SK-N-SH (cell line): ENCODE measurements around the gene CASP14. TPM values are rescaled to one million over a fixed set of nuclear protein-coding genes. Genes with fewer than 3 reads are reported as not detected.
"Not testable (repeated sequence)": the region's sequence is repeated elsewhere in the genome, so short reads cannot be mapped to it uniquely, and the experiment has no call there.

ENCODE experiments used
- CTCF ChIA-PET: fragments of 300-600, 350-600 bp; formaldehyde crosslinking; extraction: SDS; loops from one replicate; lab custom pipeline; 2021; lab: Yijun Ruan, JAX
- POLR2A ChIA-PET: fragments of 350-600 bp; sonication (Branson Sonifier 250); formaldehyde crosslinking; extraction: SDS; loops from one replicate; lab custom pipeline; 2020; ENCODE audit warnings: antibody characterized with exemption, inconsistent platforms; lab: Yijun Ruan, JAX
- DNase-seq: peaks from one replicate; pipeline ENCODE4 v3.0.0; 2012
- H2AFZ ChIP-seq: fragments of 200-600 bp; sonication (generic); 2 replicates; pipeline ENCODE4 v1.8.1; 2016; ENCODE audit warnings: antibody characterized with exemption, mild to moderate bottlenecking, low read depth
- H3F3A ChIP-seq: fragments of 200-600 bp; sonication (generic); replicated peaks from 2 replicates; pipeline ENCODE3; 2016; ENCODE audit warnings: antibody characterized with exemption, mild to moderate bottlenecking; ENCODE audit not compliant: insufficient read depth
- H3K27ac ChIP-seq, 2 experiments: fragments of 200-500 bp in 1 of 2; fragments of 200-600 bp in 1 of 2; sonication (Bioruptor generic) in 1 of 2; sonication (generic), shearing (Covaris generic) in 1 of 2; 2 replicates each; pipeline versions ENCODE4 v1.5.1 to v1.6.1; 2014 to 2016; ENCODE audit warnings: low read depth in 2 of 2, inconsistent platforms in 1 of 2, low read length in 1 of 2, mild to moderate bottlenecking in 1 of 2, mixed read lengths in 1 of 2
- H3K27me3 ChIP-seq: fragments of 200-600 bp; sonication (generic), shearing (Covaris generic); 2 replicates; pipeline ENCODE4 v1.6.1; 2016; ENCODE audit warnings: mixed run types; ENCODE audit not compliant: insufficient read depth
- H3K36me3 ChIP-seq, 2 experiments: fragments of 200-500 bp in 1 of 2; fragments of 200-600 bp in 1 of 2; sonication (Bioruptor generic) in 1 of 2; sonication (generic) in 1 of 2; replicated peaks in 1 of 2; 2 replicates each; pipeline versions ENCODE3 to v1.5.1; 2014 to 2016; ENCODE audit warnings: low read length in 1 of 2, mild to moderate bottlenecking in 1 of 2; ENCODE audit not compliant: insufficient read depth in 2 of 2, control insufficient read depth in 1 of 2
- H3K4me1 ChIP-seq, 2 experiments: fragments of 200-500 bp in 1 of 2; fragments of 200-600 bp in 1 of 2; sonication (Bioruptor generic) in 1 of 2; sonication (generic), shearing (Covaris generic) in 1 of 2; 2 replicates each; pipeline versions ENCODE4 v1.5.1 to v1.6.1; 2014 to 2016; ENCODE audit warnings: low read depth in 1 of 2, low read length in 1 of 2, mixed run types in 1 of 2; ENCODE audit not compliant: insufficient read depth in 2 of 2, control insufficient read depth in 1 of 2
- H3K4me2 ChIP-seq: fragments of 200-600 bp; sonication (generic), shearing (Covaris generic); 2 replicates; pipeline ENCODE4 v1.6.1; 2017; ENCODE audit warnings: mixed run types
- H3K4me3 ChIP-seq, 2 experiments: fragments of 200-500 bp in 1 of 2; fragments of 200-600 bp in 1 of 2; sonication (Bioruptor generic) in 1 of 2; sonication (generic), shearing (Covaris generic) in 1 of 2; 2 replicates each; pipeline versions ENCODE4 v1.5.1 to v1.8.1; 2014 to 2016; ENCODE audit warnings: low read depth in 2 of 2, inconsistent platforms in 1 of 2, low read length in 1 of 2, mild to moderate bottlenecking in 1 of 2, mixed read lengths in 1 of 2, moderate library complexity in 1 of 2
- H3K79me2 ChIP-seq: fragments of 200-600 bp; sonication (generic); 2 replicates; pipeline ENCODE4 v1.8.1; 2017; ENCODE audit warnings: mild to moderate bottlenecking; ENCODE audit not compliant: insufficient read depth
- H3K9ac ChIP-seq: fragments of 200-600 bp; sonication (generic); 2 replicates; pipeline ENCODE4 v1.6.1; 2017; ENCODE audit warnings: mixed run types
- H3K9me2 ChIP-seq: fragments of 200-600 bp; sonication (generic); 2 replicates; pipeline ENCODE4 v1.6.1; 2017; ENCODE audit warnings: mixed run types
- H3K9me3 ChIP-seq: fragments of 200-600 bp; sonication (generic); 2 replicates; pipeline ENCODE4 v1.6.1; 2017; ENCODE audit warnings: mixed run types, mild to moderate bottlenecking, moderate library complexity
- H4K20me1 ChIP-seq: fragments of 200-600 bp; sonication (generic); 2 replicates; pipeline ENCODE4 v1.6.1; 2017; ENCODE audit warnings: mild to moderate bottlenecking, mixed run types; ENCODE audit not compliant: insufficient read depth
- ELF1 ChIP-seq: IDR thresholded peaks from 2 replicates; pipeline ENCODE4 v1.4.0; 2012
- MEF2A ChIP-seq: IDR thresholded peaks from 2 replicates; pipeline ENCODE4 v1.4.0; 2012; ENCODE audit warnings: low read depth, borderline replicate concordance
- MXI1 ChIP-seq: IDR thresholded peaks from 2 replicates; pipeline ENCODE4 v1.6.1; 2012; ENCODE audit warnings: mild to moderate bottlenecking, low read depth, low read length, improper control_type of control experiment
- NFIC ChIP-seq: IDR thresholded peaks from 2 replicates; pipeline ENCODE4 v1.4.0; 2012; ENCODE audit warnings: borderline replicate concordance
- NRF1 ChIP-seq: IDR thresholded peaks from 2 replicates; pipeline ENCODE4 v1.6.1; 2012; ENCODE audit warnings: low read depth, mild to moderate bottlenecking, low read length
- RCOR1 ChIP-seq: fragments of 150-350 bp; IDR thresholded peaks from 2 replicates; pipeline ENCODE4 v1.6.1; 2017; ENCODE audit warnings: antibody characterized with exemption, low read length
- RXRA ChIP-seq: IDR thresholded peaks from 2 replicates; pipeline ENCODE4 v1.4.0; 2012; ENCODE audit warnings: low read depth, mild to moderate bottlenecking, borderline replicate concordance
- TAF1 ChIP-seq: IDR thresholded peaks from 2 replicates; pipeline ENCODE4 v1.6.1; 2012; ENCODE audit warnings: low read depth, mild to moderate bottlenecking, low read length, moderate library complexity, borderline replicate concordance
- TCF12 ChIP-seq: IDR thresholded peaks from 2 replicates; pipeline ENCODE4 v1.4.0; 2012
- YY1 ChIP-seq: IDR thresholded peaks from 2 replicates; pipeline ENCODE4 v1.4.0; 2012; ENCODE audit warnings: low read depth, mild to moderate bottlenecking
- WGBS: methylation state at CpG from one replicate; pipeline ENCODE4 v1.1.6; 2017; ENCODE audit warnings: low lambda C conversion rate; 5-methylcytosine and 5-hydroxymethylcytosine counted together
- polyA plus RNA-seq, 3 experiments: library from polyadenylated mRNA; depleted of rRNA; stranded (reverse); fragments of >200 nt; gene quantifications; 2 replicates each; pipeline ENCODE4 v1.2.3, GENCODE V29; 2012
- TF ChIP-seq, protein P1 (sequence below): IDR thresholded peaks from 2 replicates; pipeline ENCODE4 v1.4.0; 2012; ENCODE audit warnings: low read depth
- TF ChIP-seq, protein P2 (sequence below): IDR thresholded peaks from 2 replicates; pipeline ENCODE4 v1.4.0; 2012; ENCODE audit warnings: low read depth, borderline replicate concordance
- TF ChIP-seq, protein P3 (sequence below): IDR thresholded peaks from 2 replicates; pipeline ENCODE4; 2012

CASP14 gene
- polyA plus RNA-seq, 1 of the 3 experiments (the other 2 are of a cell fraction): not detected

DNA sequence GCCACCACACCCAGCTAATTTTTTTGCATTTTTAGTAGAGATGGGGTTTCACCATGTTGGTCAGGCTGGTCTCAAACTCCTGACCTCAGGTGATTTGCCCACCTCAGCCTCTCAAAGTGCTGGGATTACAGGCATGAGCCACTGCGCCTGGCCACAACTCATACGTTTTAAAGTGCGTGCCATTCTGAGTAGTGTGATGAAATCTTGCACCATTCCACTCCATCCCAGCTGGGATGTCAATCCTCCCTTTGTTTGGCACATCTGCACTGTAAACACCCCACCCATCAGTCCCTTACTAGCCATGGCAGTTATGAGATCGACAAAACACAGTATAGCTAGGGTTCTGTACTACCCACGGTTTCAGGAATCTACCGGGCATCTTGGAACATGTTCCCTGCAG is 48.7 kb downstream of the CASP14 start:
- 54% methylated on average over 6 of the region's 6 CpGs for WGBS
- H3K9ac ChIP-seq, H3K4me1 ChIP-seq, H4K20me1 ChIP-seq, H3K36me3 ChIP-seq, H3K79me2 ChIP-seq, H3K4me3 ChIP-seq, POLR2A ChIA-PET, DNase-seq, H3K9me3 ChIP-seq, H3K27ac ChIP-seq, H3F3A ChIP-seq, H2AFZ ChIP-seq, H3K4me2 ChIP-seq, H3K9me2 ChIP-seq: not testable (repeated sequence)
- CTCF ChIA-PET: interaction anchor here (1.0 kb wide), 1 partner anchor 52 kb away, joined by 3 read pairs; no protein-coding TSS in a partner anchor
- peaks cover 45% of the 10 kb centered on the region for H3K27me3 ChIP-seq

DNA sequence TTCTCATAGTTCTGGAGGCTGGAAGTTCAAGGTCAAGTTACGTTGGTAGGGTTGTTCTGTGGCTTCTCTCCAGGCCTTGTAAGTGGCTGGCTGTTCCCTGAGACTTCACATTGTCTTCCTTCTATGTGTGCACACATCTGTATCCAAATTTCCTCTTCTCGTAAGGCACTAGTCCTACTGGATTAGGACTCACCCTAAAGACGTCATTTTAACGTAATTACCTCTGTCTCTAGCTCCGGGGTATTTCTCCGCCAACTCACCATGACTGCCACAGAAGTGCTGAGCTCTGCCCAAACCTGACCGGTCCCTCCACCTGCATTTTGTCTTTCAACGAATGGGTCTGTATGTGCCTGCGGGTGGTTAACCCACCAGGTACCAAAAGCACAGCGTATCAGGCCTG is 49.2 kb downstream of the CASP14 start:
- no peaks in the 10 kb centered on the region for H3K4me1 ChIP-seq
- no peaks in the 10 kb centered on the region for H3K9me2 ChIP-seq
- H3K9me3 ChIP-seq: no peaks in the 10 kb centered on the region
- ChIA-PET POLR2A (no interaction called here), CTCF (interaction anchor here (1.0 kb wide), 1 partner anchor 51 kb away, joined by 3 read pairs; no protein-coding TSS in a partner anchor)
- H3K79me2 ChIP-seq: no peaks in the 10 kb centered on the region
- 37% methylated on average over 10 of the region's 10 CpGs for WGBS
- H3K36me3 ChIP-seq: no peaks in the 10 kb centered on the region
- H3K4me3 ChIP-seq: no peak overlapping the region
- no peaks in the 10 kb centered on the region for H3F3A ChIP-seq
- no peak for DNase-seq
- no peak overlapping the region for H3K4me2 ChIP-seq
- TF ChIP-seq NRF1: no peak
- no peak for TF ChIP-seq NFIC
- no peak for TF ChIP-seq MEF2A
- no peak for TF ChIP-seq MXI1
- TF ChIP-seq, protein P1, sequence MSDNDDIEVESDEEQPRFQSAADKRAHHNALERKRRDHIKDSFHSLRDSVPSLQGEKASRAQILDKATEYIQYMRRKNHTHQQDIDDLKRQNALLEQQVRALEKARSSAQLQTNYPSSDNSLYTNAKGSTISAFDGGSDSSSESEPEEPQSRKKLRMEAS: no peak
- TF ChIP-seq, protein P2, sequence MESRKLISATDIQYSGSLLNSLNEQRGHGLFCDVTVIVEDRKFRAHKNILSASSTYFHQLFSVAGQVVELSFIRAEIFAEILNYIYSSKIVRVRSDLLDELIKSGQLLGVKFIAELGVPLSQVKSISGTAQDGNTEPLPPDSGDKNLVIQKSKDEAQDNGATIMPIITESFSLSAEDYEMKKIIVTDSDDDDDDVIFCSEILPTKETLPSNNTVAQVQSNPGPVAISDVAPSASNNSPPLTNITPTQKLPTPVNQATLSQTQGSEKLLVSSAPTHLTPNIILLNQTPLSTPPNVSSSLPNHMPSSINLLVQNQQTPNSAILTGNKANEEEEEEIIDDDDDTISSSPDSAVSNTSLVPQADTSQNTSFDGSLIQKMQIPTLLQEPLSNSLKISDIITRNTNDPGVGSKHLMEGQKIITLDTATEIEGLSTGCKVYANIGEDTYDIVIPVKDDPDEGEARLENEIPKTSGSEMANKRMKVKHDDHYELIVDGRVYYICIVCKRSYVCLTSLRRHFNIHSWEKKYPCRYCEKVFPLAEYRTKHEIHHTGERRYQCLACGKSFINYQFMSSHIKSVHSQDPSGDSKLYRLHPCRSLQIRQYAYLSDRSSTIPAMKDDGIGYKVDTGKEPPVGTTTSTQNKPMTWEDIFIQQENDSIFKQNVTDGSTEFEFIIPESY: no peak
- no peak for TF ChIP-seq RXRA
- TF ChIP-seq, protein P3, sequence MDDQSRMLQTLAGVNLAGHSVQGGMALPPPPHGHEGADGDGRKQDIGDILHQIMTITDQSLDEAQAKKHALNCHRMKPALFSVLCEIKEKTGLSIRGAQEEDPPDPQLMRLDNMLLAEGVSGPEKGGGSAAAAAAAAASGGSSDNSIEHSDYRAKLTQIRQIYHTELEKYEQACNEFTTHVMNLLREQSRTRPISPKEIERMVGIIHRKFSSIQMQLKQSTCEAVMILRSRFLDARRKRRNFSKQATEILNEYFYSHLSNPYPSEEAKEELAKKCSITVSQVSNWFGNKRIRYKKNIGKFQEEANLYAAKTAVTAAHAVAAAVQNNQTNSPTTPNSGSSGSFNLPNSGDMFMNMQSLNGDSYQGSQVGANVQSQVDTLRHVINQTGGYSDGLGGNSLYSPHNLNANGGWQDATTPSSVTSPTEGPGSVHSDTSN: no peak
- TF ChIP-seq TCF12: no peak
- TF ChIP-seq ELF1: no peak
- TF ChIP-seq YY1: no peak
- no peak for TF ChIP-seq TAF1
- no peak for TF ChIP-seq RCOR1
- no peak overlapping the region for H3K27ac ChIP-seq
- peaks cover 45% of the 10 kb centered on the region for H3K27me3 ChIP-seq
- H4K20me1 ChIP-seq: no peaks in the 10 kb centered on the region
- no peak overlapping the region for H2AFZ ChIP-seq
- H3K9ac ChIP-seq: no peak overlapping the region
